Measurements from ENCODE around the gene POU4F1.
"Not testable (repeated sequence)": the region's sequence is repeated elsewhere in the genome, so short reads cannot be mapped to it uniquely, and the experiment has no call there.

POU4F1 gene

DNA sequence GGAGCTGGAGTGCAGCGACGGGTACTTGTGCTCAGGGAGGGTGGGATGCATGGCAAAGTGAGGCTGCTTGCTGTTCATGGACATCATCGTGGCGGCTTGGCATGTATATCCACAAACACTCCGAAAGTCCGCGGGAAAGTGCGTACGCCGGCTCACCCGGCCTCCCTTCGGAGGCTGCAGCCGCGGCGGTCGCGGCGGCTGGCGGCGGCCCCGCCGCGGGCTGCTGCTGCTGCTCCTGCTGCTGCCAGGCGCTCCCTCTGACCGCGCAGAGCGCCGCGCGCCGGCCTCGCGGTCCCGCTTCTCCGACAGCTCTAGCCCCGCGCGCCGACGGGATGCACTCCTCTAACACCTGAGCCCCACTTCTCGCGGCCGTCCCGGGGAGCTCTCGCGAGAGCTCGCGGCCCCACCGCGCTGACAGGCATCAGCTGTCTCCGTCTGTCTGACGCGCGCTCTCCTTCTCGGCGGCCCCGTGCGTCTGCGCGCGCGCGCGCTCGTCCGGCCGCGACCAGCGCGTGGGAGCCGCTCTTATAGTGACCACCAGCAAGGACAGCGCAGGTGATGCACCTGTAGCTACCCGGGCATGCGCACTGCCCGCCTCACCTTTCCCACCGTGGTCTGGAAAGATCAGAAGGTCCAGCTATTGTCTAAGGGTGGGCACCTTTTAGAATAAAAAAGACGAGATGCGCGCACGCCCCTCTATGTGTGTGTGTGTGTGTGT lies at the start of gene POU4F1:
TSS of gene POU4F1 (minus strand) at position 313 of the 718 bp plus-strand sequence. CDS start at position 87, 226 bp downstream.
- no peak within 1 kb of the TSS for H3K4me2 ChIP-seq
- H3K27me3 ChIP-seq (ENCODE audit: insufficient read depth, low read depth) = no peaks in the 10 kb centered on the region
- no peaks in the 10 kb centered on the region for H3K36me3 ChIP-seq (ENCODE audit: insufficient read depth)
- H3K27ac ChIP-seq = no peak within 1 kb of the TSS
- TF ChIP-seq, protein P1, sequence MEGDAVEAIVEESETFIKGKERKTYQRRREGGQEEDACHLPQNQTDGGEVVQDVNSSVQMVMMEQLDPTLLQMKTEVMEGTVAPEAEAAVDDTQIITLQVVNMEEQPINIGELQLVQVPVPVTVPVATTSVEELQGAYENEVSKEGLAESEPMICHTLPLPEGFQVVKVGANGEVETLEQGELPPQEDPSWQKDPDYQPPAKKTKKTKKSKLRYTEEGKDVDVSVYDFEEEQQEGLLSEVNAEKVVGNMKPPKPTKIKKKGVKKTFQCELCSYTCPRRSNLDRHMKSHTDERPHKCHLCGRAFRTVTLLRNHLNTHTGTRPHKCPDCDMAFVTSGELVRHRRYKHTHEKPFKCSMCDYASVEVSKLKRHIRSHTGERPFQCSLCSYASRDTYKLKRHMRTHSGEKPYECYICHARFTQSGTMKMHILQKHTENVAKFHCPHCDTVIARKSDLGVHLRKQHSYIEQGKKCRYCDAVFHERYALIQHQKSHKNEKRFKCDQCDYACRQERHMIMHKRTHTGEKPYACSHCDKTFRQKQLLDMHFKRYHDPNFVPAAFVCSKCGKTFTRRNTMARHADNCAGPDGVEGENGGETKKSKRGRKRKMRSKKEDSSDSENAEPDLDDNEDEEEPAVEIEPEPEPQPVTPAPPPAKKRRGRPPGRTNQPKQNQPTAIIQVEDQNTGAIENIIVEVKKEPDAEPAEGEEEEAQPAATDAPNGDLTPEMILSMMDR (conservative IDR thresholded peaks at IDR 0.05; ENCODE audit: low read depth, low read length) = no peak
- no peaks in the 10 kb centered on the region for H4K20me1 ChIP-seq (ENCODE audit: insufficient read depth)
- H3K79me2 ChIP-seq (ENCODE audit: insufficient read depth, low read depth) = no peaks in the 10 kb centered on the region
- no peak within 1 kb of the TSS for H2AFZ ChIP-seq (ENCODE audit: low read depth)
- H3K4me3 ChIP-seq (IDR thresholded peaks at IDR 0.05; ENCODE audit: insufficient read depth, low read depth, low read length) = no peak within 1 kb of the TSS
- H3K4me1 ChIP-seq (ENCODE audit: low read depth, poor library complexity, severe bottlenecking) = no peaks in the 10 kb centered on the region
- no peak within 1 kb of the TSS for H3K9ac ChIP-seq

GRCh38 chr13:78652651-78653050 lies 49.3 kb upstream of the POU4F1 start:
- Histone ChIP-seq H3K9ac (no peak overlapping the region), H3K4me1 (ENCODE audit: low read depth, poor library complexity, severe bottlenecking) (peaks cover 6% of the 10 kb centered on the region), H2AFZ (ENCODE audit: low read depth) (no peak overlapping the region), H3K36me3 (ENCODE audit: insufficient read depth) (no peaks in the 10 kb centered on the region), H3K79me2 (ENCODE audit: insufficient read depth, low read depth) (peaks cover 76% of the 10 kb centered on the region), H3K27me3 (ENCODE audit: insufficient read depth, low read depth) (no peaks in the 10 kb centered on the region), H4K20me1 (ENCODE audit: insufficient read depth) (no peaks in the 10 kb centered on the region), H3K27ac (no peak overlapping the region), H3K4me3 (IDR thresholded peaks at IDR 0.05; ENCODE audit: insufficient read depth, low read depth, low read length) (no peak overlapping the region), H3K4me2 (no peak overlapping the region)
- TF ChIP-seq, protein P1 (conservative IDR thresholded peaks at IDR 0.05; ENCODE audit: low read depth, low read length) = no peak

DNA sequence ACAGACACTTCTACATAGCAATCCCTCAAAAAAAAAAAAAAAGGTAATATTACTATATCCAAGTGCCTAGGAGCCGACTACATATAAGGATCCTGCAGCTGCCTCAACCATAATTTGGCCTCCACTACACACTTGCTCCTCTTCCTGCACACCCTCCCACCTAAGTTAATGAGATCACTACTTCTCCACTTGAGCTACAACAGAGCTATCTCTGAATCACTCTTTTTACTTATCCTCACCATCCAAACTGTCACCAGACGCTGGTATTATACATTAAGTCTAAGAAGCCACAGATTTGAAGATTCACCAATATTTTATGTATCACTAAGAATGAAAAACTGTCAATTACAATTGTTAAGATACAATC lies 47.3 kb upstream of the POU4F1 start:
- Histone ChIP-seq H3K4me3 (IDR thresholded peaks at IDR 0.05; ENCODE audit: insufficient read depth, low read depth, low read length) (no peak overlapping the region), H3K27me3 (ENCODE audit: insufficient read depth, low read depth) (no peaks in the 10 kb centered on the region), H3K27ac (no peak overlapping the region), H3K4me2 (no peak overlapping the region), H2AFZ (ENCODE audit: low read depth) (no peak overlapping the region), H4K20me1 (ENCODE audit: insufficient read depth) (no peaks in the 10 kb centered on the region), H3K36me3 (ENCODE audit: insufficient read depth) (no peaks in the 10 kb centered on the region), H3K4me1 (ENCODE audit: low read depth, poor library complexity, severe bottlenecking) (no peaks in the 10 kb centered on the region), H3K9ac (no peak overlapping the region), H3K79me2 (ENCODE audit: insufficient read depth, low read depth) (peaks cover 71% of the 10 kb centered on the region; the same call in 1 of the 2 replicates)
- TF ChIP-seq, protein P1 (conservative IDR thresholded peaks at IDR 0.05; ENCODE audit: low read depth, low read length) = no peak

DNA sequence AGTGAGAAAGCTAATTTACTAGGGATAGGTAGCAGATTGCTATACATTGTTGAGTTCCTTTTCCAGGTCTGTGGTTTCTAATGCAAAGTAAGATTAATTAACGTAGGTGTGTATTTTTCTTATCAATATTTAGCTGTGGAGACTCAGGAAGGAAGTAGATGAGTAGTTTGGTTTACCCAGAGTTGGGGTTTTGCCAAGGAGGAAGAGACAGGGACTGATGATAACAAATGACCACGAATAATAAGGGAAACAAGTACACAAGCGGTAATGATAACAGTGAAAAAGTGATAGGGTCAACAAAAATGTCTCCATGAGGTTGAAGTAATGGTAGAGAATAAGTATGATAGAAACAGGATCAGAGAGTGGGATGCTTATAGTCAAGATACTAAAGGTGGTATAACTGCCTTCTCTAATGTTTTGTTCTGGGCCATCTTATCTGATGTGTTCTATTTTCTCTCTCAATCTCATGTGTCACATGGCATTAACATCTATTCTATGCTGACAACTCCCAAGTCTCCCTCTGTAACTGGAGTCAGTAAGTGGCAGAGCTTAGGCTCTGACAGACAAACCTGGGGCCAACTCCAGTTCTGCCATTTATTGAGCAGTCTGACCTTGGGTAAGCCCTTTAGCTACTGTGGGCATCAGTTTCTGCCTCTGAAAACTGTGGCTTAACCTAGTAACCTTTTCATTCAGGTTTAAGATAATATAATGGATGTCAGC lies 46.8 kb upstream of the POU4F1 start:
- H4K20me1 ChIP-seq (ENCODE audit: insufficient read depth) = no peaks in the 10 kb centered on the region
- H3K9ac ChIP-seq = no peak overlapping the region
- H3K27ac ChIP-seq = no peak overlapping the region
- H3K4me1 ChIP-seq (ENCODE audit: low read depth, poor library complexity, severe bottlenecking) = no peaks in the 10 kb centered on the region
- H3K36me3 ChIP-seq (ENCODE audit: insufficient read depth) = no peaks in the 10 kb centered on the region
- H3K4me2 ChIP-seq = no peak overlapping the region
- no peaks in the 10 kb centered on the region for H3K27me3 ChIP-seq (ENCODE audit: insufficient read depth, low read depth)
- TF ChIP-seq, protein P1 (conservative IDR thresholded peaks at IDR 0.05; ENCODE audit: low read depth, low read length) = no peak
- H3K79me2 ChIP-seq (ENCODE audit: insufficient read depth, low read depth) = peaks cover 71% of the 10 kb centered on the region; the same call in 1 of the 2 replicates
- no peak overlapping the region for H3K4me3 ChIP-seq (IDR thresholded peaks at IDR 0.05; ENCODE audit: insufficient read depth, low read depth, low read length)
- H2AFZ ChIP-seq (ENCODE audit: low read depth) = no peak overlapping the region

DNA sequence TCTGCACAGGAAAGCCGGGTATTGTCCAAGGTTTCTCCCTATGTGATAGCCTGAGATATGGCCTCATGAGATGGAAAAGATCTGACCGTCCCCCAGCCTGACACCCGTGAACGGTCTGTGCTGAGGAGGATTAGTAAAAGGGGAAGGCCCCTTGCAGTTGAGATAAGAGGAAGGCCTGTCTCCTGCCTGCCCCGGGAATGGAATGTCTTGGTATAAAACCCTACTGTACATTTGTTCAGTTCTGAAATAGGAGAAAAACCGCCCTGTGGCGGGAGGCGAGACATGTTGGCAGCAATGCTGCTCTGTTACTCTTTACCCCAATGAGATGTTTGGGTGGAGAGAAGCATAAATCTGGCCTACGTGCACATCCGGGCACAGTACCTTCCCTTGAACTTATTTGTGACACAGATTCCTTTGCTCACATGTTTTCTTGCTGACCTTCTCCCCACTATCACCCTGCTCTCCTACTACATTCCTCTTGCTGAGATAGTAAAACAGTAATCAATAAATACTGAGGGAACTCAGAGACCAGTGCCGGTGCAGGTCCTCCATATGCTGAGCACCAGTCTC lies 43.8 kb upstream of the POU4F1 start:
- not testable (repeated sequence) for H3K4me1 ChIP-seq (ENCODE audit: low read depth, poor library complexity, severe bottlenecking); H4K20me1 ChIP-seq (ENCODE audit: insufficient read depth)

More for the DNA sequence above, 43.8 kb upstream of the POU4F1 start:
- H3K27me3 ChIP-seq (ENCODE audit: insufficient read depth, low read depth); H3K36me3 ChIP-seq (ENCODE audit: insufficient read depth); H2AFZ ChIP-seq (ENCODE audit: low read depth); H3K27ac ChIP-seq; H3K4me3 ChIP-seq (IDR thresholded peaks at IDR 0.05; ENCODE audit: insufficient read depth, low read depth, low read length); H3K9ac ChIP-seq; H3K4me2 ChIP-seq: not testable (repeated sequence)
- H3K79me2 ChIP-seq (ENCODE audit: insufficient read depth, low read depth) = peaks cover 53% of the 10 kb centered on the region; the same call in 1 of the 2 replicates

All from KMS-11 (cell line).